Measurements from ENCODE around the gene NTHL1. TPM values are rescaled to one million over a fixed set of nuclear protein-coding genes. Genes with fewer than 3 reads are reported as not detected.

NTHL1 gene
- polyA plus RNA-seq, 3 donors: 9.2 to 22.4 (median 9.6) TPM

DNA sequence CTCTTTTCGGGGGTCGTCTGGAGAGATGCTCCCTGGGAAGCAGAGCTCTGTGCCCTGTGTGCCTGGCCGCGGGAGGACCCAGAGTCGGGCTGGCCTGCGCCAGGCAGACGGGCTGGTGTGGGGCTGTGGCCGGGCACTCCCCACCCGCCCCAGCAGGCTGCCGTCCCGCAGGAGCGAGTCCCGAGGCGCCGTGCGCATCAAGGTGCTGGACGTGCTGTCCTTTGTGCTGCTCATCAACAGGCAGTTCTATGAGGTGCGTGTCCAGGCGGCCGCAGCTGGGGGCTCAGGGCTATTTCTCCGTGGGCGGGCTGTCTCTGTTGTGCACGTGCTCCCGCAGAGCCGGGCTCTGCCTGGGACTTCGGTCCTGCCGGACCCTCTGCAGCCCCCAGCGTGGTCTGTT is 15.2 kb upstream of the NTHL1 start:
- Histone ChIP-seq H3K4me3 (replicated peaks in 1 of 3; ENCODE audit: low read depth in 2 of 3, low read length in 3 of 3) (no peak overlapping the region), H3K9ac (ENCODE audit: insufficient read depth, low read length, poor library complexity, severe bottlenecking) (no peak overlapping the region), H3K9me3 (replicated peaks in 1 of 2; ENCODE audit: control insufficient read depth in 1 of 2, insufficient read depth in 1 of 2, low read length in 2 of 2) (no peaks in the 10 kb centered on the region), H3K27ac (ENCODE audit: low read depth in 1 of 2, low read length in 2 of 2) (no peak overlapping the region), H4K20me1 (ENCODE audit: insufficient read depth, low read length) (no peaks in the 10 kb centered on the region), H3K4me2 (replicated peaks; ENCODE audit: extremely low read depth, low read length, poor library complexity, severe bottlenecking) (no peak overlapping the region), H3K79me2 (ENCODE audit: insufficient read depth, low read length) (no peaks in the 10 kb centered on the region), H3K36me3 (replicated peaks in 1 of 2; ENCODE audit: control insufficient read depth in 1 of 2, insufficient read depth in 2 of 2, low read length in 2 of 2) (peaks cover 74 to 88% of the 10 kb centered on the region in 2 donors), H2AFZ (ENCODE audit: insufficient read depth, low read depth, low read length, poor library complexity, severe bottlenecking) (no peak overlapping the region), H3K4me1 (ENCODE audit: control insufficient read depth in 1 of 2, insufficient read depth in 2 of 2, low read length in 2 of 2) (no peaks in the 10 kb centered on the region), H3K27me3 (ENCODE audit: control insufficient read depth in 2 of 2, insufficient read depth in 2 of 2, low read length in 2 of 2) (no peaks in the 10 kb centered on the region)
- 97% methylated on average over 28 of the region's 28 CpGs for WGBS (ENCODE audit: insufficient coverage)
- peaks cover 0 to 4% (median 0%) of the 10 kb centered on the region in 7 donors for H3K9me3 Mint-ChIP-seq
- intact Hi-C loops (cut with micrococcal nuclease): no loop called here
- no peak overlapping the region for H3K27ac Mint-ChIP-seq
- H3K4me1 Mint-ChIP-seq: no peaks in the 10 kb centered on the region
- no peak for DNase-seq
- peaks cover 58 to 84% of the 10 kb centered on the region in 2 donors for H3K36me3 Mint-ChIP-seq
- peaks cover 0 to 1% (median 0%) of the 10 kb centered on the region in 3 donors for H3K27me3 Mint-ChIP-seq (ENCODE audit: low read depth in 3 of 3)
- no peak overlapping the region for H3K4me3 Mint-ChIP-seq
- TF ChIP-seq, protein P1, sequence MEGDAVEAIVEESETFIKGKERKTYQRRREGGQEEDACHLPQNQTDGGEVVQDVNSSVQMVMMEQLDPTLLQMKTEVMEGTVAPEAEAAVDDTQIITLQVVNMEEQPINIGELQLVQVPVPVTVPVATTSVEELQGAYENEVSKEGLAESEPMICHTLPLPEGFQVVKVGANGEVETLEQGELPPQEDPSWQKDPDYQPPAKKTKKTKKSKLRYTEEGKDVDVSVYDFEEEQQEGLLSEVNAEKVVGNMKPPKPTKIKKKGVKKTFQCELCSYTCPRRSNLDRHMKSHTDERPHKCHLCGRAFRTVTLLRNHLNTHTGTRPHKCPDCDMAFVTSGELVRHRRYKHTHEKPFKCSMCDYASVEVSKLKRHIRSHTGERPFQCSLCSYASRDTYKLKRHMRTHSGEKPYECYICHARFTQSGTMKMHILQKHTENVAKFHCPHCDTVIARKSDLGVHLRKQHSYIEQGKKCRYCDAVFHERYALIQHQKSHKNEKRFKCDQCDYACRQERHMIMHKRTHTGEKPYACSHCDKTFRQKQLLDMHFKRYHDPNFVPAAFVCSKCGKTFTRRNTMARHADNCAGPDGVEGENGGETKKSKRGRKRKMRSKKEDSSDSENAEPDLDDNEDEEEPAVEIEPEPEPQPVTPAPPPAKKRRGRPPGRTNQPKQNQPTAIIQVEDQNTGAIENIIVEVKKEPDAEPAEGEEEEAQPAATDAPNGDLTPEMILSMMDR (IDR thresholded peaks at IDR 0.05): no peak

GRCh38 chr16:2061526-2061925 is 13.9 kb upstream of the NTHL1 start:
- Mint-ChIP-seq H3K36me3 (peaks cover 58 to 84% of the 10 kb centered on the region in 2 donors), H3K9me3 (peaks cover 0 to 4% (median 0%) of the 10 kb centered on the region in 7 donors), H3K27ac (no peak overlapping the region), H3K4me1 (no peaks in the 10 kb centered on the region), H3K4me3 (no peak overlapping the region), H3K27me3 (ENCODE audit: low read depth in 3 of 3) (peaks cover 0 to 1% (median 0%) of the 10 kb centered on the region in 3 donors)
- intact Hi-C loops (cut with micrococcal nuclease): no loop called here
- Histone ChIP-seq H4K20me1 (ENCODE audit: insufficient read depth, low read length) (no peaks in the 10 kb centered on the region), H3K27ac (ENCODE audit: low read depth in 1 of 2, low read length in 2 of 2) (no peak overlapping the region), H3K79me2 (ENCODE audit: insufficient read depth, low read length) (no peaks in the 10 kb centered on the region), H3K27me3 (ENCODE audit: control insufficient read depth in 2 of 2, insufficient read depth in 2 of 2, low read length in 2 of 2) (no peaks in the 10 kb centered on the region), H3K4me2 (replicated peaks; ENCODE audit: extremely low read depth, low read length, poor library complexity, severe bottlenecking) (no peak overlapping the region), H3K9ac (ENCODE audit: insufficient read depth, low read length, poor library complexity, severe bottlenecking) (no peak overlapping the region), H3K9me3 (replicated peaks in 1 of 2; ENCODE audit: control insufficient read depth in 1 of 2, insufficient read depth in 1 of 2, low read length in 2 of 2) (no peaks in the 10 kb centered on the region), H2AFZ (ENCODE audit: insufficient read depth, low read depth, low read length, poor library complexity, severe bottlenecking) (no peak overlapping the region), H3K4me3 (replicated peaks in 1 of 3; ENCODE audit: low read depth in 2 of 3, low read length in 3 of 3) (no peak overlapping the region), H3K36me3 (replicated peaks in 1 of 2; ENCODE audit: control insufficient read depth in 1 of 2, insufficient read depth in 2 of 2, low read length in 2 of 2) (peaks cover 79 to 87% of the 10 kb centered on the region in 2 donors), H3K4me1 (ENCODE audit: control insufficient read depth in 1 of 2, insufficient read depth in 2 of 2, low read length in 2 of 2) (no peaks in the 10 kb centered on the region)
- TF ChIP-seq, protein P1 (IDR thresholded peaks at IDR 0.05): no peak
- WGBS (ENCODE audit: insufficient coverage): 96% methylated on average over 12 of the region's 13 CpGs
- no peak for DNase-seq
